K562 (cell line): ENCODE measurements around the gene ERCC3. TPM values are rescaled to one million over a fixed set of nuclear protein-coding genes. Genes with fewer than 3 reads are reported as not detected.

Source experiments
- CTCF ChIP-seq, 3 experiments: IDR thresholded peaks in 2 of 3; conservative IDR thresholded peaks in 1 of 3; 2 replicates each; pipeline ENCODE4 v1.5.1; 2011 to 2012; ENCODE audit warnings: low read length in 3 of 3, mild to moderate bottlenecking in 3 of 3, control low read depth in 2 of 3, improper control_type of control experiment in 1 of 3, inconsistent platforms in 1 of 3, low read depth in 1 of 3, mixed read lengths in 1 of 3, moderate library complexity in 1 of 3; ENCODE audit not compliant: insufficient read depth in 2 of 3
- ZBTB40 ChIP-seq, 2 experiments: fragments of 450-650 bp in 1 of 2; sonication (generic) in 1 of 2; formaldehyde crosslinking in 1 of 2; IDR thresholded peaks; 2 replicates each; pipeline versions ENCODE4 v1.7.1 to v1.9.0; 2016 to 2022; ENCODE audit warnings: inconsistent platforms in 1 of 2, mild to moderate bottlenecking in 1 of 2, missing genetic modification reagents in 1 of 2
- ZNF592 ChIP-seq: fragments of 450-650 bp; IDR thresholded peaks from 2 replicates; pipeline ENCODE4 v1.6.1; 2017; ENCODE audit warnings: antibody characterized with exemption, mild to moderate bottlenecking
- polyA plus RNA-seq, 8 experiments: library from polyadenylated mRNA; depleted of rRNA in 4 of 8; stranded (reverse) in 5 of 8; unstranded in 3 of 8; fragments of >200 nt; fragmentation: Nextera tagmentation in 2 of 8; fragmentation: Illumina TruSeq in 1 of 8; extraction: Ambion mirVana in 2 of 8; extraction: Trizol in 1 of 8; gene quantifications; 2 replicates each; pipeline versions ENCODE4 v1.2.1 to v1.2.3, GENCODE V29; 2011 to 2014; ENCODE audit warnings: inconsistent platforms in 1 of 8, missing spikeins in 1 of 8
- total RNA-seq, 7 experiments: library from RNA; depleted of rRNA in 6 of 7; stranded (reverse); fragments of >200 nt in 6 of 7; fragmentation: Illumina TruSeq in 2 of 7; extraction: Trizol in 2 of 7; gene quantifications; 2 replicates each; pipeline versions ENCODE4 v1.2.1 to v1.2.3, GENCODE V29; 2011 to 2021; ENCODE audit warnings: low replicate concordance in 1 of 7

Gene ERCC3
- total and polyA plus RNA-seq, 9 of the 15 experiments (the other 6 are each of a cell fraction or from before 2014, with no cell fraction given): 17.9 to 61.5 (median 43.1) TPM

- TF ChIP-seq ZBTB40 (IDR thresholded peaks at IDR 0.05): 0 out of 2 replicates have a peak, but pooled peaks have one; percentile 14
- TF ChIP-seq ZBTB40 (CRISPR knock-in tag; IDR thresholded peaks at IDR 0.05): no peak
- TF ChIP-seq ZNF592: no peak
- TF ChIP-seq CTCF (IDR thresholded peaks at IDR 0.05 in 2 of 3, conservative IDR thresholded peaks at IDR 0.05 in 1 of 3; ENCODE audit: insufficient read depth in 2 of 3, low read depth in 1 of 3, low read length in 3 of 3): peak; percentile 50 to 76 (median 51); a peak in 4 of 6 replicates
Observed at GRCh38 chr2:127324635-127325034, 30.7 kb upstream of the ERCC3 start (continued).
